Liver (tissue), 9 donors: Measurements from ENCODE around the gene C14orf119. TPM values are rescaled to one million over a fixed set of nuclear protein-coding genes. Genes with fewer than 3 reads are reported as not detected.

Experiments
- DNase-seq: peaks from one replicate; pipeline ENCODE4 v3.0.0-alpha.2; 2017; ENCODE audit warnings: low spot score
- H3K27ac ChIP-seq, 2 donors: one replicate each; pipeline ENCODE4 v1.7.0; 2013; ENCODE audit warnings: inconsistent platforms in 2 of 2, low read length in 2 of 2, control low read depth in 1 of 2, low read depth in 1 of 2, mild to moderate bottlenecking in 1 of 2
- H3K27me3 ChIP-seq, 4 donors: one replicate each; pipeline versions ENCODE4 v1.6.1 to v1.7.0; 2013; ENCODE audit warnings: low read length in 3 of 4, inconsistent platforms in 1 of 4, mild to moderate bottlenecking in 1 of 4, moderate library complexity in 1 of 4; ENCODE audit not compliant: control insufficient read depth in 4 of 4, insufficient read depth in 4 of 4
- H3K36me3 ChIP-seq, 4 donors: one replicate each; pipeline versions ENCODE4 v1.6.1 to v1.7.0; 2013; ENCODE audit warnings: low read length in 3 of 4, mild to moderate bottlenecking in 3 of 4, low read depth in 1 of 4, moderate library complexity in 1 of 4; ENCODE audit not compliant: control insufficient read depth in 4 of 4, insufficient read depth in 3 of 4
- H3K4me1 ChIP-seq, 4 donors: one replicate each; pipeline versions ENCODE4 v1.6.1 to v1.7.0; 2013; ENCODE audit warnings: low read length in 3 of 4, mild to moderate bottlenecking in 3 of 4, moderate library complexity in 1 of 4; ENCODE audit not compliant: control insufficient read depth in 4 of 4, insufficient read depth in 4 of 4
- H3K4me3 ChIP-seq, 3 donors: one replicate each; pipeline versions ENCODE4 v1.6.1 to v1.7.0; 2013; ENCODE audit warnings: low read length in 3 of 3, control low read depth in 1 of 3, low read depth in 1 of 3, mild to moderate bottlenecking in 1 of 3
- H3K9ac ChIP-seq, 2 donors: one replicate each; pipeline ENCODE4 v1.7.0; 2013; ENCODE audit warnings: low read length in 2 of 2, mild to moderate bottlenecking in 2 of 2, moderate library complexity in 2 of 2, control low read depth in 1 of 2, low read depth in 1 of 2
- H3K9me3 ChIP-seq, 4 donors: one replicate each; pipeline versions ENCODE4 v1.6.1 to v1.7.0; 2013; ENCODE audit warnings: low read length in 3 of 4; ENCODE audit not compliant: control insufficient read depth in 4 of 4
- ATF3 ChIP-seq: IDR thresholded peaks from 2 replicates; pipeline ENCODE4 v1.6.1; 2016; ENCODE audit warnings: antibody characterized with exemption
- CTCF ChIP-seq: fragments of 150-350 bp; IDR thresholded peaks from 2 replicates; pipeline ENCODE4 v1.5.1; 2017; ENCODE audit warnings: improper control_type of control experiment, low read depth, low read length; ENCODE audit not compliant: missing input control
- EGR1 ChIP-seq, 2 donors: IDR thresholded peaks; 2 replicates each; pipeline ENCODE4 v1.6.1; 2016 to 2018; ENCODE audit warnings: antibody characterized with exemption in 2 of 2, low read depth in 2 of 2
- FOXA1 ChIP-seq: IDR thresholded peaks from 2 replicates; pipeline ENCODE4 v1.6.1; 2016; ENCODE audit warnings: antibody characterized with exemption
- FOXA2 ChIP-seq: IDR thresholded peaks from 2 replicates; pipeline ENCODE4 v1.6.1; 2016; ENCODE audit warnings: antibody characterized with exemption
- GABPA ChIP-seq, 2 donors: IDR thresholded peaks in 1 of 2; conservative IDR thresholded peaks in 1 of 2; 2 replicates each; pipeline ENCODE4 v1.6.1; 2016; ENCODE audit warnings: antibody characterized with exemption in 2 of 2, mild to moderate bottlenecking in 1 of 2, moderate library complexity in 1 of 2
- HNF4A ChIP-seq, 2 donors: conservative IDR thresholded peaks; 2 replicates each; pipeline ENCODE4 v1.6.1; 2016; ENCODE audit warnings: antibody characterized with exemption in 2 of 2, mild to moderate bottlenecking in 2 of 2
- HNF4G ChIP-seq: IDR thresholded peaks from 2 replicates; pipeline ENCODE4 v1.6.1; 2016; ENCODE audit warnings: antibody characterized with exemption
- JUND ChIP-seq, 2 donors: IDR thresholded peaks; 2 replicates each; pipeline ENCODE4 v1.6.1; 2016; ENCODE audit warnings: antibody characterized with exemption in 2 of 2
- MAX ChIP-seq: IDR thresholded peaks from 2 replicates; pipeline ENCODE4 v1.6.1; 2016; ENCODE audit warnings: antibody characterized with exemption
- NR2F2 ChIP-seq: IDR thresholded peaks from 2 replicates; pipeline ENCODE4 v1.6.1; 2016; ENCODE audit warnings: antibody characterized with exemption
- RAD21 ChIP-seq, 2 donors: IDR thresholded peaks; 2 replicates each; pipeline ENCODE4 v1.6.1; 2016; ENCODE audit warnings: antibody characterized with exemption in 2 of 2, mild to moderate bottlenecking in 2 of 2
- REST ChIP-seq: IDR thresholded peaks from 2 replicates; pipeline ENCODE4 v1.6.1; 2016; ENCODE audit warnings: antibody characterized with exemption, mild to moderate bottlenecking
- RXRA ChIP-seq, 2 donors: IDR thresholded peaks; 2 replicates each; pipeline ENCODE4 v1.6.1; 2017 to 2018; ENCODE audit warnings: antibody characterized with exemption in 2 of 2, mild to moderate bottlenecking in 1 of 2
- SP1 ChIP-seq: IDR thresholded peaks from 2 replicates; pipeline ENCODE4 v1.6.1; 2018; ENCODE audit warnings: antibody characterized with exemption, mild to moderate bottlenecking
- TAF1 ChIP-seq: conservative IDR thresholded peaks from 2 replicates; pipeline ENCODE4 v1.6.1; 2016; ENCODE audit warnings: antibody characterized with exemption, mild to moderate bottlenecking
- YY1 ChIP-seq: IDR thresholded peaks from 2 replicates; pipeline ENCODE4 v1.6.1; 2016; ENCODE audit warnings: antibody characterized with exemption, mild to moderate bottlenecking
- WGBS: extraction: QIAGEN DNeasy Blood & Tissue Kit; methylation state at CpG from one replicate; pipeline ENCODE4 v1.1.7; 2013; 5-methylcytosine and 5-hydroxymethylcytosine counted together
- polyA plus RNA-seq, 2 donors: library from polyadenylated mRNA; stranded (reverse) in 1 of 2; unstranded in 1 of 2; fragments of 200-250 nt in 1 of 2; fragments of >200 nt in 1 of 2; fragmentation: Nextera tagmentation in 1 of 2; extraction: Ambion mirVana in 1 of 2; gene quantifications; one replicate each; pipeline versions ENCODE4 v1.2.1 to v1.2.3, GENCODE V29; 2013 to 2015
- total RNA-seq, 2 donors: library from RNA; depleted of rRNA; stranded (reverse); fragments of >200 nt; gene quantifications; one replicate each; pipeline ENCODE4 v1.2.3, GENCODE V29; 2014
- donor health status: healthy.
- donor health status: healthy.
- donor health status: healthy.
- donor health status: healthy.
- donor health status: healthy.

The C14orf119 gene
- total and polyA plus RNA-seq, 4 donors: 9.0 to 27.1 (median 17.7) TPM

- TF ChIP-seq CTCF (no peak), EGR1 (IDR thresholded peaks at IDR 0.05; ENCODE audit: low read depth in 2 of 2) (no peak), GABPA (IDR thresholded peaks at IDR 0.05 in 1 of 2, conservative IDR thresholded peaks at IDR 0.05 in 1 of 2) (no peak), YY1 (no peak)
These were observed 6.1 kb downstream of the C14orf119 start (continued) for GRCh38 chr14:23101213-23101970.

- Histone ChIP-seq H3K9ac (no peak overlapping the region), H3K27ac (no peak overlapping the region), H3K4me1 (peaks cover 0 to 3% (median 2%) of the 10 kb centered on the region in 4 donors), H3K27me3 (no peaks in the 10 kb centered on the region), H3K9me3 (no peaks in the 10 kb centered on the region), H3K4me3 (no peak overlapping the region), H3K36me3 (peaks cover 0 to 8% (median 2%) of the 10 kb centered on the region in 4 donors)
- 83% methylated on average over 10 of the region's 10 CpGs for WGBS
- TF ChIP-seq NR2F2: no peak
- no peak for TF ChIP-seq EGR1 (IDR thresholded peaks at IDR 0.05; ENCODE audit: low read depth in 2 of 2)
- no peak for TF ChIP-seq TAF1
- no peak for DNase-seq
These were observed 6.8 kb downstream of the C14orf119 start for GRCh38 chr14:23101986-23102625.

- WGBS: 89% methylated on average over 2 of the region's 2 CpGs
- H3K27ac ChIP-seq: no peak overlapping the region
- no peaks in the 10 kb centered on the region for H3K9me3 ChIP-seq
- no peaks in the 10 kb centered on the region for H3K27me3 ChIP-seq
- H3K4me3 ChIP-seq: no peak overlapping the region
- no peak for DNase-seq
- H3K4me1 ChIP-seq: peaks cover 0 to 3% (median 2%) of the 10 kb centered on the region in 4 donors
- H3K9ac ChIP-seq: no peak overlapping the region
- TF ChIP-seq GABPA (IDR thresholded peaks at IDR 0.05 in 1 of 2, conservative IDR thresholded peaks at IDR 0.05 in 1 of 2): no peak
- TF ChIP-seq EGR1 (IDR thresholded peaks at IDR 0.05; ENCODE audit: low read depth in 2 of 2): no peak
- TF ChIP-seq ATF3: no peak
- TF ChIP-seq TAF1: no peak
- TF ChIP-seq JUND (IDR thresholded peaks at IDR 0.05): no peak
- TF ChIP-seq FOXA2: no peak
- TF ChIP-seq REST: no peak
- TF ChIP-seq CTCF: no peak
- no peak for TF ChIP-seq SP1
- TF ChIP-seq RXRA (IDR thresholded peaks at IDR 0.05): no peak
- TF ChIP-seq HNF4A (conservative IDR thresholded peaks at IDR 0.05): no peak
- TF ChIP-seq FOXA1: no peak
- no peak for TF ChIP-seq NR2F2
- TF ChIP-seq RAD21 (IDR thresholded peaks at IDR 0.05): no peak
- TF ChIP-seq MAX: no peak
- TF ChIP-seq HNF4G: no peak
- TF ChIP-seq YY1: no peak
- peaks cover 0 to 6% (median 2%) of the 10 kb centered on the region in 4 donors for H3K36me3 ChIP-seq
These were observed 7.5 kb downstream of the C14orf119 start for GRCh38 chr14:23102801-23103200.
